Measurements from ENCODE around the gene SPEF2.

Gene SPEF2

DNA sequence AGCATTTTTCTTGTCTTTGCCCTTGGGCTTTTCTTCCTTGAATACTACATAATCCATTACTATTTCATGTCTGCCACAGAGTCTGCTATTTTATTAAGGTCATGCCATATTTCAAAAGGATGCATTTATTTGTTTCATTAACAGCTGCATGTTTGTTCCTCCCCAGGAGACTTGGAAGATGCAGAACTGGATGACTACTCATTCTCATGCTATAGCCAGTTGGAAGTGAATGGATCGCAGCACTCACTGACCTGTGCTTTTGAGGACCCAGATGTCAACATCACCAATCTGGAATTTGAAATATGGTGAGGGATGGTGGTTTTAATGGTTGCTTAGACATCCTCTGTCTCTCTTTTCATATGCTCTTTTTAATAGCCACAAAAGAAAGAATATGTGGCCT, 243.0 kb downstream of the SPEF2 start:
- DNase-seq: no peak

DNA sequence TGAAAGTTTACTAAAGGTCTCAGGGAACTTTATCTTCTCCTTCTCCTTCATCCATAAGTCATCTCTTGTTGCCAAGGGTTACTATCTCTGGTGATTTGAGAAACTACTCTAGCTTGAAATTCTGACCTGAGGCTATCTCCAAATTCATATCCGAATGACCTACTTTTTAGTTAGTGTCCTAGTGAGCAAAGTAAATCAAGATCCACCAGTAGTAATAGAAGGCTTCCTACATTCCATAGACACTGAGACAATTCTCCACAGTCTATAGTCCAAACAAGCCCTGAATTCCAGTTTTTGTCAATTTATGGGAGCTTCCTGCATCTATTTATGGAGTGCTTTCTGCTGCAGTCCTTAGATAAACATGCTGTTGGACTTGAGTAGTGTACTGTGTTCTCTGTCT, 244.1 kb downstream of the SPEF2 start:
- no peak for DNase-seq

DNA sequence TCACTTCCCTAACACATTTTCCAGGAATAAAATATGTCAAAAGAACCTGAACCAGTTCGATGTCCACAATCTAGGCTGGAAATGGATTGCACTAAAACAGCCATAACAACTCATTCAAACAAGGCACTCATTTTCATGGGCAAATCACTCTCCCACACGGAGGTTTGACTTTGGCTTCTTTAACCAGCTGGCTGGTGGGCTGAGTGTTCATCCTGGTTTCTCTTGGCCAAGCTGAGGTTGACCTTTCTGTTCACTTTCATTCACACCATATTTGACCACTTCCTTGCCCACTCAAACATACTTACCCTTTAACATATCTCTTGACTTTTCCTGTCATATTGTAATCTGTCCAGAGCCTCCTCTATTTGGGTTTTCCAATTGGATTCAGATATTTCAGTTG, 244.5 kb downstream of the SPEF2 start:
- DNase-seq: no peak

DNA sequence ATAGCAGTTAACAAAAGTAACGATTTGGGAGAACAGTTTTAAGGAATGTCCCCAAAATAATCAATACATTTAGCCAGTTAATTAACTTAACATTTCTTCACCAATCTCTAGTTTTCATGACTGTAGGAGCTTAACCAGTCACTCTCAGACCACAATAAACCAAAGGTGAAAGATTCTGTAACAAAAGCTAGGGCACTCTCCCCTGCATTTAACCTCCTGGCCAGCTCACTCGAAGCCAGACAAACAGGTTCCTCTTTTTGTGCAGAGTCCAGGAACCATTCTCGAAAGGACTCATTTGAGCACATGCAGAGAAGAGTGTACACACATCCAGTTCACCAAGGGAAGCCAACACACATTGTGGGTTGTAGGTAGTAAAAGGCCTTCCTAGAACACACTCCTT, 245.5 kb downstream of the SPEF2 start:
- DNase-seq: no peak

Measured in activated CD4-positive, alpha-beta T cell treated with anti-CD3 and anti-CD28 coated beads, Interleukin-2, amount 50 U/mL, for 4 hours (primary cell).